ENCODE results near the gene EZH2. TPM values are rescaled to one million over a fixed set of nuclear protein-coding genes. Genes with fewer than 3 reads are reported as not detected.

EZH2 gene
- total and polyA plus RNA-seq, 4 donors = 0.75 to 4.1 (median 1.3) TPM

- no peaks in the 10 kb centered on the region for H3K36me3 ChIP-seq (ENCODE audit: control insufficient read depth in 1 of 2, insufficient read depth in 2 of 2, low read length in 1 of 2)
- DNase-seq (no peak), ATAC-seq (ENCODE audit: low FRiP score) (no peak)
- H3K9me3 ChIP-seq (ENCODE audit: control insufficient read depth, low read length) = peaks cover 2% of the 10 kb centered on the region
- WGBS, 2 donors = 85 to 98% methylated on average over 5 of the region's 5 CpGs
- intact Hi-C loops (cut with DNase I) = no loop called here
- H3K27me3 ChIP-seq (ENCODE audit: control insufficient read depth in 1 of 2, insufficient read depth in 2 of 2, low read length in 1 of 2) = no peaks in the 10 kb centered on the region
- H3K4me1 ChIP-seq (ENCODE audit: control insufficient read depth in 1 of 2, insufficient read depth in 2 of 2, low read length in 2 of 2) = no peaks in the 10 kb centered on the region
- H3K27ac ChIP-seq (ENCODE audit: low read depth in 1 of 2, low read length in 2 of 2) = no peak overlapping the region
- no peak overlapping the region for H3K4me3 ChIP-seq (ENCODE audit: low read length in 2 of 2)
Measured at GRCh38 chr7:148871551-148871950, 12.5 kb downstream of the EZH2 start.

GRCh38 chr7:148871030-148871429, 13.1 kb downstream of the EZH2 start:
- Histone ChIP-seq H3K27me3 (ENCODE audit: control insufficient read depth in 1 of 2, insufficient read depth in 2 of 2, low read length in 1 of 2) (no peaks in the 10 kb centered on the region), H3K27ac (ENCODE audit: low read depth in 1 of 2, low read length in 2 of 2) (no peak overlapping the region), H3K9me3 (ENCODE audit: control insufficient read depth, low read length) (peaks cover 2% of the 10 kb centered on the region), H3K4me3 (ENCODE audit: low read length in 2 of 2) (no peak overlapping the region), H3K36me3 (ENCODE audit: control insufficient read depth in 1 of 2, insufficient read depth in 2 of 2, low read length in 1 of 2) (no peaks in the 10 kb centered on the region), H3K4me1 (ENCODE audit: control insufficient read depth in 1 of 2, insufficient read depth in 2 of 2, low read length in 2 of 2) (no peaks in the 10 kb centered on the region)
- intact Hi-C loops (cut with DNase I) = no loop called here
- ATAC-seq (ENCODE audit: low FRiP score) (no peak), DNase-seq (no peak)
- WGBS, 2 donors = 89 to 90% methylated on average over 3 of the region's 3 CpGs

GRCh38 chr7:148868378-148868674, 15.8 kb downstream of the EZH2 start:
- H3K36me3 ChIP-seq (ENCODE audit: control insufficient read depth in 1 of 2, insufficient read depth in 2 of 2, low read length in 1 of 2) = no peaks in the 10 kb centered on the region
- 71 to 75% methylated on average over 5 of the region's 5 CpGs for WGBS, 2 donors

GRCh38 chr7:148867596-148868377, 16.3 kb downstream of the EZH2 start:
- intact Hi-C loops (cut with DNase I) = no loop called here
- Histone ChIP-seq H3K4me1 (ENCODE audit: control insufficient read depth in 1 of 2, insufficient read depth in 2 of 2, low read length in 2 of 2) (no peaks in the 10 kb centered on the region), H3K27ac (ENCODE audit: low read depth in 1 of 2, low read length in 2 of 2) (no peak overlapping the region), H3K27me3 (ENCODE audit: control insufficient read depth in 1 of 2, insufficient read depth in 2 of 2, low read length in 1 of 2) (no peaks in the 10 kb centered on the region), H3K4me3 (ENCODE audit: low read length in 2 of 2) (no peak overlapping the region), H3K9me3 (ENCODE audit: control insufficient read depth, low read length) (peaks cover 2% of the 10 kb centered on the region), H3K36me3 (ENCODE audit: control insufficient read depth in 1 of 2, insufficient read depth in 2 of 2, low read length in 1 of 2) (no peaks in the 10 kb centered on the region)
- ATAC-seq (ENCODE audit: low FRiP score) (no peak), DNase-seq (no peak)
- 91 to 94% methylated on average over 3 of the region's 3 CpGs for WGBS, 2 donors

More at GRCh38 chr7:148868378-148868674, 15.8 kb downstream of the EZH2 start:
- intact Hi-C loops (cut with DNase I) = no loop called here
- no peak overlapping the region for H3K4me3 ChIP-seq (ENCODE audit: low read length in 2 of 2)
- ATAC-seq (ENCODE audit: low FRiP score) (no peak), DNase-seq (no peak)
- H3K4me1 ChIP-seq (ENCODE audit: control insufficient read depth in 1 of 2, insufficient read depth in 2 of 2, low read length in 2 of 2) = no peaks in the 10 kb centered on the region
- H3K27ac ChIP-seq (ENCODE audit: low read depth in 1 of 2, low read length in 2 of 2) = no peak overlapping the region
- H3K27me3 ChIP-seq (ENCODE audit: control insufficient read depth in 1 of 2, insufficient read depth in 2 of 2, low read length in 1 of 2) = no peaks in the 10 kb centered on the region
- H3K9me3 ChIP-seq (ENCODE audit: control insufficient read depth, low read length) = peaks cover 2% of the 10 kb centered on the region

GRCh38 chr7:148866362-148866761, 17.7 kb downstream of the EZH2 start:
- intact Hi-C loops (cut with DNase I) = no loop called here
- ATAC-seq (ENCODE audit: low FRiP score) (no peak), DNase-seq (no peak)
- WGBS, 2 donors = 95 to 96% methylated on average over 6 of the region's 6 CpGs
- no peaks in the 10 kb centered on the region for H3K27me3 ChIP-seq (ENCODE audit: control insufficient read depth in 1 of 2, insufficient read depth in 2 of 2, low read length in 1 of 2)
- no peaks in the 10 kb centered on the region for H3K4me1 ChIP-seq (ENCODE audit: control insufficient read depth in 1 of 2, insufficient read depth in 2 of 2, low read length in 2 of 2)
- H3K9me3 ChIP-seq (ENCODE audit: control insufficient read depth, low read length) = peaks cover 2% of the 10 kb centered on the region
- no peak overlapping the region for H3K4me3 ChIP-seq (ENCODE audit: low read length in 2 of 2)
- H3K36me3 ChIP-seq (ENCODE audit: control insufficient read depth in 1 of 2, insufficient read depth in 2 of 2, low read length in 1 of 2) = no peaks in the 10 kb centered on the region
- H3K27ac ChIP-seq (ENCODE audit: low read depth in 1 of 2, low read length in 2 of 2) = no peak overlapping the region

GRCh38 chr7:148865283-148865682, 18.8 kb downstream of the EZH2 start:
- Histone ChIP-seq H3K4me1 (ENCODE audit: control insufficient read depth in 1 of 2, insufficient read depth in 2 of 2, low read length in 2 of 2) (no peaks in the 10 kb centered on the region), H3K36me3 (ENCODE audit: control insufficient read depth in 1 of 2, insufficient read depth in 2 of 2, low read length in 1 of 2) (no peaks in the 10 kb centered on the region), H3K4me3 (ENCODE audit: low read length in 2 of 2) (no peak overlapping the region), H3K27me3 (ENCODE audit: control insufficient read depth in 1 of 2, insufficient read depth in 2 of 2, low read length in 1 of 2) (no peaks in the 10 kb centered on the region), H3K9me3 (ENCODE audit: control insufficient read depth, low read length) (peaks cover 2% of the 10 kb centered on the region), H3K27ac (ENCODE audit: low read depth in 1 of 2, low read length in 2 of 2) (no peak overlapping the region)
- intact Hi-C loops (cut with DNase I) = no loop called here
- WGBS, 2 donors = 96 to 100% methylated on average over 2 of the region's 2 CpGs
- ATAC-seq (ENCODE audit: low FRiP score) (no peak), DNase-seq (no peak)

GRCh38 chr7:148863324-148863723, 20.8 kb downstream of the EZH2 start:
- Histone ChIP-seq H3K9me3 (ENCODE audit: control insufficient read depth, low read length) (peaks cover 2% of the 10 kb centered on the region), H3K4me3 (ENCODE audit: low read length in 2 of 2) (no peak overlapping the region), H3K27ac (ENCODE audit: low read depth in 1 of 2, low read length in 2 of 2) (no peak overlapping the region), H3K27me3 (ENCODE audit: control insufficient read depth in 1 of 2, insufficient read depth in 2 of 2, low read length in 1 of 2) (no peaks in the 10 kb centered on the region), H3K36me3 (ENCODE audit: control insufficient read depth in 1 of 2, insufficient read depth in 2 of 2, low read length in 1 of 2) (no peaks in the 10 kb centered on the region), H3K4me1 (ENCODE audit: control insufficient read depth in 1 of 2, insufficient read depth in 2 of 2, low read length in 2 of 2) (no peaks in the 10 kb centered on the region)
- 77 to 85% methylated on average over 2 of the region's 2 CpGs for WGBS, 2 donors
- DNase-seq (no peak), ATAC-seq (ENCODE audit: low FRiP score) (no peak)
- intact Hi-C loops (cut with DNase I) = no loop called here

GRCh38 chr7:148862481-148862880, 21.6 kb downstream of the EZH2 start:
- H3K27ac ChIP-seq (ENCODE audit: low read depth in 1 of 2, low read length in 2 of 2) = no peak overlapping the region
- H3K36me3 ChIP-seq (ENCODE audit: control insufficient read depth in 1 of 2, insufficient read depth in 2 of 2, low read length in 1 of 2) = no peaks in the 10 kb centered on the region
- WGBS, 2 donors = 69 to 83% methylated on average over 3 of the region's 3 CpGs
- no peak for ATAC-seq (ENCODE audit: low FRiP score)
- no peaks in the 10 kb centered on the region for H3K4me1 ChIP-seq (ENCODE audit: control insufficient read depth in 1 of 2, insufficient read depth in 2 of 2, low read length in 2 of 2)
- no peak for DNase-seq
- no peaks in the 10 kb centered on the region for H3K27me3 ChIP-seq (ENCODE audit: control insufficient read depth in 1 of 2, insufficient read depth in 2 of 2, low read length in 1 of 2)
- no peak overlapping the region for H3K4me3 ChIP-seq (ENCODE audit: low read length in 2 of 2)
- intact Hi-C loops (cut with DNase I) = no loop called here
- no peaks in the 10 kb centered on the region for H3K9me3 ChIP-seq (ENCODE audit: control insufficient read depth, low read length)

- Histone ChIP-seq H3K27ac (ENCODE audit: low read depth in 1 of 2, low read length in 2 of 2) (no peak overlapping the region), H3K4me1 (ENCODE audit: control insufficient read depth in 1 of 2, insufficient read depth in 2 of 2, low read length in 2 of 2) (no peaks in the 10 kb centered on the region), H3K4me3 (ENCODE audit: low read length in 2 of 2) (no peak overlapping the region), H3K36me3 (ENCODE audit: control insufficient read depth in 1 of 2, insufficient read depth in 2 of 2, low read length in 1 of 2) (no peaks in the 10 kb centered on the region), H3K9me3 (ENCODE audit: control insufficient read depth, low read length) (no peaks in the 10 kb centered on the region), H3K27me3 (ENCODE audit: control insufficient read depth in 1 of 2, insufficient read depth in 2 of 2, low read length in 1 of 2) (no peaks in the 10 kb centered on the region)
- intact Hi-C loops (cut with DNase I) = loop anchor here in 1 of 2 donors (10.0 kb wide), 1 partner anchor 106 kb away; no protein-coding TSS in a partner anchor
- DNase-seq = no peak
- ATAC-seq (ENCODE audit: low FRiP score) = no peak
- 88 to 89% methylated on average over 2 of the region's 2 CpGs for WGBS, 2 donors
Measured at GRCh38 chr7:148858489-148858888, 25.6 kb downstream of the EZH2 start.
